K562 (cell line): Measurements from ENCODE around the gene F2RL1. TPM values are rescaled to one million over a fixed set of nuclear protein-coding genes. Genes with fewer than 3 reads are reported as not detected.

Experiments used
- ATAC-seq: fragments of 200-7000 bp; cut with Tn5 transposase; 3 replicates; pipeline ENCODE4 v1.9.1; 2020; ENCODE audit warnings: moderate library complexity
- BruUV-seq: library from RNA; stranded (reverse); fragments of 400-500 nt; replicated peaks from 2 replicates; lab custom pipeline; 2021; lab: Mats Ljungman, UMichigan
- CTCF ChIA-PET: fragments of 300-600 bp; formaldehyde crosslinking; extraction: SDS; loops from one replicate; lab custom pipeline; 2021; ENCODE audit warnings: low intra/inter-chr PET ratio; lab: Yijun Ruan, JAX
- POLR2A ChIA-PET: fragments of 300-600, 350-650 bp; sonication (Branson Sonifier 250); formaldehyde crosslinking; extraction: SDS; loops from one replicate; lab custom pipeline; 2021; ENCODE audit warnings: antibody characterized with exemption, inconsistent platforms; lab: Yijun Ruan, JAX
- DNase-seq, 4 experiments: peaks; one replicate each; pipeline versions ENCODE4 v3.0.0 to v3.0.0-alpha.2; 2011 to 2018; ENCODE audit warnings: low spot score in 3 of 4, mixed read lengths in 3 of 4; ENCODE audit errors: extremely low read depth in 1 of 4
- FAIRE-seq: peaks from 2 replicates; lab custom pipeline; 2011; peaks lifted over from hg19 to GRCh38; lab: Jason Lieb, UNC
- H2AFZ ChIP-seq: 2 replicates; pipeline ENCODE4 v1.6.0; 2011; ENCODE audit warnings: low read depth, low read length, control low read depth, inconsistent platforms
- H3K27ac ChIP-seq: fragments of 200-600 bp; 3 replicates; pipeline ENCODE4 v1.8.0; 2011; ENCODE audit warnings: low read depth, mild to moderate bottlenecking, control low read depth, inconsistent platforms, low read length, moderate library complexity, mixed read lengths; ENCODE audit errors: extremely low read depth
- H3K27me3 ChIP-seq, 2 experiments: fragments of 300-600 bp in 1 of 2; 2 replicates in 1 of 2; 3 replicates in 1 of 2; pipeline versions ENCODE4 v1.6.0 to v1.8.0; 2011; ENCODE audit warnings: inconsistent platforms in 2 of 2, low read length in 2 of 2, mild to moderate bottlenecking in 1 of 2, mixed read lengths in 1 of 2, moderate library complexity in 1 of 2; ENCODE audit not compliant: control insufficient read depth in 2 of 2, insufficient read depth in 2 of 2
- H3K36me3 ChIP-seq: fragments of 300-600 bp; 3 replicates; pipeline ENCODE4 v1.8.0; 2011; ENCODE audit warnings: mild to moderate bottlenecking, low read length, inconsistent platforms; ENCODE audit not compliant: control insufficient read depth, insufficient read depth
- H3K4me1 ChIP-seq, 2 experiments: fragments of 200-600 bp in 1 of 2; replicated peaks in 1 of 2; 2 replicates in 1 of 2; 3 replicates in 1 of 2; pipeline versions ENCODE4 v1.5.1 to v1.8.0; 2011; ENCODE audit warnings: inconsistent platforms in 2 of 2, low read length in 2 of 2, mild to moderate bottlenecking in 1 of 2, mixed read lengths in 1 of 2, moderate library complexity in 1 of 2; ENCODE audit not compliant: control insufficient read depth in 2 of 2, insufficient read depth in 2 of 2
- H3K4me2 ChIP-seq: 2 replicates; pipeline ENCODE4 v1.6.1; 2011; ENCODE audit warnings: low read length, control low read depth, inconsistent platforms, mixed read lengths; ENCODE audit not compliant: insufficient read depth
- H3K4me3 ChIP-seq: fragments of 200-600 bp; sonication (generic), shearing (Covaris generic); 2 replicates; pipeline ENCODE4 v1.5.1; 2016; ENCODE audit warnings: control low read depth, inconsistent platforms
- H3K79me2 ChIP-seq: fragments of 200-600 bp; 3 replicates; pipeline ENCODE4 v1.8.0; 2011; ENCODE audit warnings: low read length, inconsistent platforms; ENCODE audit not compliant: control insufficient read depth, insufficient read depth
- H3K9ac ChIP-seq, 2 experiments: 2 replicates each; pipeline versions ENCODE4 v1.6.0 to v1.6.1; 2011; ENCODE audit warnings: low read depth in 2 of 2, low read length in 2 of 2, control low read depth in 1 of 2, inconsistent platforms in 1 of 2, mild to moderate bottlenecking in 1 of 2, mixed read lengths in 1 of 2; ENCODE audit not compliant: insufficient read depth in 1 of 2
- H3K9me1 ChIP-seq: one replicate; pipeline ENCODE4 v1.6.0; 2011; ENCODE audit warnings: inconsistent platforms, mild to moderate bottlenecking, low read length, moderate library complexity; ENCODE audit not compliant: control insufficient read depth, insufficient read depth
- H3K9me3 ChIP-seq: replicated peaks from 2 replicates; pipeline ENCODE4 v1.5.1; 2011; ENCODE audit warnings: low read depth, low read length, inconsistent platforms; ENCODE audit not compliant: control insufficient read depth, insufficient read depth
- H4K20me1 ChIP-seq: replicated peaks from 2 replicates; pipeline ENCODE4 v1.6.1; 2011; ENCODE audit warnings: low read length, inconsistent platforms, mixed read lengths; ENCODE audit not compliant: control insufficient read depth, insufficient read depth
- BHLHE40 ChIP-seq: IDR thresholded peaks from 2 replicates; pipeline ENCODE4 v1.6.1; 2011; ENCODE audit warnings: low read length, improper control_type of control experiment
- DIDO1 ChIP-seq: fragments of 450-650 bp; IDR thresholded peaks from 2 replicates; pipeline ENCODE4 v1.6.1; 2016; ENCODE audit warnings: low read depth, missing biosample characterization, missing genetic modification characterization
- HDAC6 ChIP-seq: IDR thresholded peaks from 2 replicates; pipeline ENCODE4 v1.6.1; 2012; ENCODE audit warnings: low read depth, mild to moderate bottlenecking, control low read depth, inconsistent platforms, low read length, moderate library complexity
- KAT2B ChIP-seq: IDR thresholded peaks from one replicate; pipeline ENCODE4 v1.6.1; 2012; ENCODE audit warnings: low read depth, mild to moderate bottlenecking, control low read depth, inconsistent platforms, low read length, moderate library complexity
- PHF8 ChIP-seq: fragments of 200-600 bp; sonication (generic); IDR thresholded peaks from 2 replicates; pipeline ENCODE4 v1.6.1; 2012; ENCODE audit warnings: mixed run types, mild to moderate bottlenecking, inconsistent platforms, low read length, moderate library complexity, borderline replicate concordance
- RB1 ChIP-seq: fragments of 450-650 bp; IDR thresholded peaks from 2 replicates; pipeline ENCODE4 v1.6.1; 2017; ENCODE audit warnings: low read depth, mild to moderate bottlenecking
- REST ChIP-seq, 2 experiments: fragments of 450-650 bp; formaldehyde crosslinking in 1 of 2; IDR thresholded peaks; 2 replicates each; pipeline versions ENCODE4 v1.4.0 to v1.6.1; 2014 to 2020; ENCODE audit warnings: mild to moderate bottlenecking in 2 of 2, borderline replicate concordance in 1 of 2, low read depth in 1 of 2
- RNF2 ChIP-seq: sonication (generic); IDR thresholded peaks from 2 replicates; pipeline ENCODE4 v1.6.1; 2016
- SMARCA4 ChIP-seq: fragments of 450-650 bp; IDR thresholded peaks from 2 replicates; pipeline ENCODE4 v1.6.1; 2016
- ZNF398 ChIP-seq: fragments of 250-450 bp; sonication (Bioruptor Pico); IDR thresholded peaks from 2 replicates; pipeline ENCODE4 v1.8.0; 2021; ENCODE audit warnings: moderate library complexity, mild to moderate bottlenecking, inconsistent platforms
- ZNF77 ChIP-seq: fragments of 250-450 bp; sonication (Bioruptor Pico); IDR thresholded peaks from 2 replicates; pipeline ENCODE4 v1.5.0; 2020
- WGBS: fragments of 100-300 bp; shearing (Covaris generic); methylation state at CpG from one replicate; pipeline ENCODE4 v1.1.6; 2016; ENCODE audit warnings: low coverage, mixed read lengths; ENCODE audit not compliant: insufficient coverage; ENCODE audit errors: missing lambda C conversion rate; 5-methylcytosine and 5-hydroxymethylcytosine counted together
- in situ Hi-C: fragments of 300-500 bp; cut with MboI; formaldehyde crosslinking; loops from 4 replicates; pipeline ENCODE4 v1.15.0; 2018; ENCODE audit warnings: inconsistent platforms, mixed read lengths
- intact Hi-C: fragments of 100-400 bp; cut with micrococcal nuclease; formaldehyde crosslinking; loops from 2 replicates; pipeline ENCODE4 v1.14.2; 2022
- polyA plus RNA-seq, 8 experiments: library from polyadenylated mRNA; depleted of rRNA in 4 of 8; stranded (reverse) in 5 of 8; unstranded in 3 of 8; fragments of >200 nt; fragmentation: Nextera tagmentation in 2 of 8; fragmentation: Illumina TruSeq in 1 of 8; extraction: Ambion mirVana in 2 of 8; extraction: Trizol in 1 of 8; gene quantifications; 2 replicates each; pipeline versions ENCODE4 v1.2.1 to v1.2.3, GENCODE V29; 2011 to 2014; ENCODE audit warnings: inconsistent platforms in 1 of 8, missing spikeins in 1 of 8
- total RNA-seq, 7 experiments: library from RNA; depleted of rRNA in 6 of 7; stranded (reverse); fragments of >200 nt in 6 of 7; fragmentation: Illumina TruSeq in 2 of 7; extraction: Trizol in 2 of 7; gene quantifications; 2 replicates each; pipeline versions ENCODE4 v1.2.1 to v1.2.3, GENCODE V29; 2011 to 2021; ENCODE audit warnings: low replicate concordance in 1 of 7

F2RL1 gene
- total and polyA plus RNA-seq, 9 of the 15 experiments (the other 6 are each of a cell fraction or from before 2014, with no cell fraction given) = 0.03 to 0.50 (median 0.27) TPM; not detected in 6

- H3K4me2 ChIP-seq = no peak overlapping the region
- ATAC-seq (no peak), DNase-seq (no peak), FAIRE-seq (no peak)
- peaks cover 0 to 4% of the 10 kb centered on the region in 2 experiments; a peak in 2 of 5 replicates for H3K4me1 ChIP-seq
- H3K27ac ChIP-seq = no peak overlapping the region
- H3K9me3 ChIP-seq = no peaks in the 10 kb centered on the region
- intact Hi-C loops = no loop called here
- no peaks in the 10 kb centered on the region for H3K79me2 ChIP-seq
- no peak overlapping the region for H3K9ac ChIP-seq
- no peak overlapping the region for H2AFZ ChIP-seq
- no peak overlapping the region for H3K4me3 ChIP-seq
- H3K9me1 ChIP-seq = no peaks in the 10 kb centered on the region
- no peaks in the 10 kb centered on the region for H3K36me3 ChIP-seq
- ChIA-PET POLR2A (no interaction called here), CTCF (interaction anchor here (1.0 kb wide), 1 partner anchor 12 kb away, joined by 4 read pairs; no protein-coding TSS in a partner anchor)
- in situ Hi-C loops = loop anchor here (10.0 kb wide), 1 partner anchor 131 kb away; no protein-coding TSS in a partner anchor
- no peaks in the 10 kb centered on the region for H3K27me3 ChIP-seq
- BruUV-seq = no TSS peak
- H4K20me1 ChIP-seq = no peaks in the 10 kb centered on the region
- 36% methylated on average over 5 of the region's 5 CpGs for WGBS
- TF ChIP-seq PHF8 (no peak), RB1 (no peak), RNF2 (no peak), ZNF398 (CRISPR knock-in tag) (no peak), DIDO1 (no peak), ZNF77 (CRISPR knock-in tag) (no peak), SMARCA4 (no peak), BHLHE40 (no peak), REST (IDR thresholded peaks at IDR 0.05; ENCODE audit: borderline replicate concordance) (no peak), REST (CRISPR knock-in tag; IDR thresholded peaks at IDR 0.05; ENCODE audit: low read depth) (no peak), HDAC6 (no peak), KAT2B (no peak)
Observed at GRCh38 chr5:76775921-76776320, 42.9 kb upstream of the F2RL1 start.
